NCI-H69 (cell line): ENCODE data around the gene RIC3.
"Not testable (repeated sequence)": the region's sequence is repeated elsewhere in the genome, so short reads cannot be mapped to it uniquely, and the experiment has no call there.

Source experiments
- DNase-seq: peaks from one replicate; lab custom pipeline; 2025; lab: John Stamatoyannopoulos, UW

Gene RIC3

GRCh38 chr11:8190431-8190830, 21.6 kb upstream of the RIC3 start:
- no peak for DNase-seq

DNA sequence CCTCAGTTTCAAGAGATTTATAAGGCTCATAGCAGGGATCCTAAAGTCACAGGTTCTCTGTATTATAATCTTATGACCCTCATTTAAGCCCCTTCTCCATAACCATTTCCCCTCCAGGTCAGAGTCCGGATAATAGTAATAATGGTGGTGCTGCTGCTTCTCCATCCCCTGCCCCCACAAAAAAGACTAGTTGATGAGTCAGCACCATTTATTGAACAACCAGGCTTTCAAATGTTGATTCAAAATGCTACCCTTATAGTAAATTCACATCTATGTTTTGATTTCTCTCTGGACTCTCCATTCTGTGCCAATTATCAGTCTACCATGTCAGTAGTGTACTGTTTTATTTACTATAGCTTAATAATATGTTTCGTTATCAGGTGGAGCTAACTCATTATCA, 17.6 kb upstream of the RIC3 start:
- no peak for DNase-seq

GRCh38 chr11:8183111-8183510, 14.3 kb upstream of the RIC3 start:
- DNase-seq: no peak

- DNase-seq: no peak
Observed at GRCh38 chr11:8180469-8180868, 11.6 kb upstream of the RIC3 start.

- DNase-seq: no peak
Observed at GRCh38 chr11:8178297-8178696, 9.5 kb upstream of the RIC3 start.

GRCh38 chr11:8177136-8177535, 8.3 kb upstream of the RIC3 start:
- peak; percentile 30 for DNase-seq

DNA sequence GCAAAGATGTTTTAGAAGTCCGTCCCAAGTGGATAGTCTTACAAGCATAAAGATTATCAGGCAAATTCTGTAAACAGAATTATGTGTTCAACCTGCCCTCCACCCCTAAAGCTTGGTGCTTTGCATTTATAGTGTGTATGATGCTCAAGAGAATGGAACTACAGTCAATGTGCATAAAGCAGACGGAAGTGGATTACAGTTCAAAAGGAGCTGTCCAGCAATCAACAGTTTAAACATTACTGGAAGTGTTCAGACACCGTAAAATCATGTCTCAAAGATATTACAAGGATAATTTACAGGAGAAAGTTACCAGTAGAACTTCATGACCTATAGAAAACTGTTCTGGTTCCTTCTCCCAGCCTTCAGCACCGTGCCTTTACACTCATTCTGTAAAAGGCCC, 1.0 kb downstream of the RIC3 start:
- DNase-seq: peak; percentile 26

- no peak for DNase-seq
Observed at GRCh38 chr11:8164746-8165145, 4.1 kb downstream of the RIC3 start.

- not testable (repeated sequence) for DNase-seq
Observed at GRCh38 chr11:8161627-8162304, 7.1 kb downstream of the RIC3 start.

DNA sequence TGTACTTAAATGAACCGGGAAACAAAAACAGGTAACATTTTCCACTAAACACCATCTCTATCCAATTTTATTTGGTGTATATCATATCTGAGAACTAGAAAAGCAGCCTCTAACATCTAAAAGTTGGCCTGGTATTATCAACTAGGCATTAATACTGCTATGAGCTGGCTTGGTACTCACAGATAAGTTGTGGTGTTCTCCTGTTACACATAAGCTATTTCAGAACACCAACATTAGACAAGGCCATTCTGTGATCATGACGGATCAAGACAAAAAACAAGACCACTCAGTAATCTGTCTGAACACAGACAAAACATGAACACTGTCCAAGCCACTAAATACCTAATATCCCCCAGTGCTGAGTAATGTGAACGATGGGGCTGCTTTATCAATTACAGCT, 11.9 kb downstream of the RIC3 start:
- no peak for DNase-seq

DNA sequence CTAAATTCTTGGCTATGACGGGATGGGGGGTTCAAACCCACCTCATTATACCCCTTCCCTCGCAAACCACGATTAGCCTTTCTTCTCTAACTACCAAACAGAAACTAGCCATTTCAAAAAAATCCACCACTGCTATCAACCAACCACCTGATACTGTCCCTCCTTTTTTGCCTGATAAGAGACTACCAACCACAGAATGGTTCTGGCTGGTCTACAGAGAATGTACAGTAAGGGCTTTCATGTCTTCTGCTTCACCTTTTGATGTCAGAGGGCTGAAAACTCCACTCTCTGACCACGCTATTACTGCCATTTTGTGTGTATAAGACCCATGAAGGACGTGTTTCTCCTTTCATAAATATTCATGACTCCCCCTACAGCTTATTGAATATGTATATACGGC, 19.1 kb downstream of the RIC3 start:
- no peak for DNase-seq

GRCh38 chr11:8138526-8138925, 30.3 kb downstream of the RIC3 start:
- DNase-seq: no peak

GRCh38 chr11:8127447-8127846, 41.4 kb downstream of the RIC3 start:
- DNase-seq: no peak

DNA sequence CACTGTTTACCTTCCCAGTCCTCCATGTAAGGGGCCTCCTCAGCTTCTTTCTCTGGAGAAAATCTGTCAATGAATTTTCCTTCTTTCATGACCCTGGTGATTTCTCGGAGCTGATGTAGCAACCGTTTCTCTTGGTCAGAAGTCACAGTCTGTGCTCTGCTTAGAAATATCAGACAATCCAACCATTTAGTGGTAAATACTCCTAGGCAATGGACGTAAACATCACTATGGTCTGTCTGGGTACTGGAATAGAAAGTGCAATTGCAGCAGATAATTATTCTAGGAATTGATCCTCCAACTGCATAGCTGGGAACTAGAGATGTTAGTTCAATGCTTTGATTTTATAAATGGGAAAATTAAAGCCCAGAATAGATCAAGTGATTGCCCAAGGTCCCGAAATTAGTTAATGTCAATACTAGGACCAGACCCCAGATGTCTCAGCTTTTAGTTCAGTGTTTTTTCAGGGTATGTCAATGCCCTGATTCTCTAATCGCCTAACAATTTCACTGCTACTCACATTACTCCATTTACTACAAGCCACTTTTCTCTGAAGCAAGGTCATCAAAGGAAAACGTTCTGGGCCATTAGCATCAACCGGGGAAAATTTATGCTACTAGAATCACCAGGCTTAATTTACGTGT, 42.1 kb downstream of the RIC3 start:
- DNase-seq: peak; percentile 33

DNA sequence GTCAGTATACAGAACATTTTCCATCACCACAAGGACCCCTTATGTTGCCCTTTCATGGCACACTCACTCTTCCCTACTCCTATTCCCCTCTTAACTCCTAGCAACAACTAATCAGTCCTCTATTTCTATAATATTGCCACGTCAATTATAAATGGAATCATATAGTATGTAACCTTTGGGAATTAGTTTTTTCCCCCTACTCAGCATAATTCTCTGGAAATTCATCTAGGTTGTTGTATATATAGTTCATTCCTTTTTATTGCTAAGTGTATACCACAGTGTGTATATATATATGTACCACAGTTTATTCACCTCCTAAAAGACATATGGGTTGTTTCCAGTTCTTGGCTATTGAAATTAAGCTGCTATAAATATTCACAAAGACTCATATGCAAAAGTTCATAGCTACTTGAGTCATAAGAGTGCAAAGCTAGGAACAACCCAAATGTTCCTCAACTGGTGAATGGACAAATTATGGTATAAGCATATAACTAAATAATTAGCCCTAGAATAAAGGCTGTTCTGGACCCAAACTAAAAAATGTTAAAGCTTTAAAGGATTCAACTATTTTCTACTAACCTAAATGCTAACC, 46.6 kb downstream of the RIC3 start:
- no peak for DNase-seq

- no peak for DNase-seq
Observed at GRCh38 chr11:8111636-8112035, 57.2 kb downstream of the RIC3 start.

DNA sequence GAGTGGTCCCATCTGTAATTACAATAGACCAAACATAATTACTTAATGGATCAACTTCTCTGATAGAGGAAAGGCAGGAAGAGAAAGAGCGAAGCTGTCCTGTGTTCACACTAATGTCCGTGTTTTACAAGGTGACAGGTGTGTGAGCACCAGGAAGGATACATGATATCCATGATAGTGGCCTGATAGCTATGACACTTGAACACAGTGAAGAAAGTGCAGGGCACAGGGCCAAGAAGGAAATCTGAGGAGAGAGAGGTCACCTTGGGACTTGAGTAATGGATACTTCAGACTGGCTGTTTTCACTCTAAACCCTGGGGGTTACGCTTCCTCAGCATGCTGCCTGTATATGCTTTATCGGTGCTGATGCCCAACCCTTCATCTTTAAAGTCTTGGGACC, 58.4 kb downstream of the RIC3 start:
- peak; percentile 70 for DNase-seq

DNA sequence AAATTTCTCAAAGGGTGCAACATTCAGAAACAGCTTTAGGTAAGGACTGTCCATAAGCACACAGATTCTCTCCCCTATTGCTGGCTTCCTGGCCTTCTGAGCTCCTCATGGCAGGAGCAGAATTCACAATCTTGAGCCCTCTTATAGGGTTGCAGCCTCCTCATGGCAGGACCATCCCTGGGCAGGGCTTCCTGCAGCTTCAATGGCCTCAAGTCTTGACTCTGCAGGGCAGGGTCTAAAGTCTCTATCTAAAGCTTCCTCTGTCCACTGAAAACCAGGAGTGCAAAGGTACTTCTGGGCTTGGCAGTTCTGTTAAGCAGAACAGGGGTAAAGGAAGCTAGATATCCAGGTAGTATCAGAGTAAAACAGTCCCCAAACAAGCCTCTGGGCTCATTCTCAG, 59.1 kb downstream of the RIC3 start:
- no peak for DNase-seq

- DNase-seq: peak; percentile 13
Observed at GRCh38 chr11:8108421-8108820, 60.4 kb downstream of the RIC3 start.

DNA sequence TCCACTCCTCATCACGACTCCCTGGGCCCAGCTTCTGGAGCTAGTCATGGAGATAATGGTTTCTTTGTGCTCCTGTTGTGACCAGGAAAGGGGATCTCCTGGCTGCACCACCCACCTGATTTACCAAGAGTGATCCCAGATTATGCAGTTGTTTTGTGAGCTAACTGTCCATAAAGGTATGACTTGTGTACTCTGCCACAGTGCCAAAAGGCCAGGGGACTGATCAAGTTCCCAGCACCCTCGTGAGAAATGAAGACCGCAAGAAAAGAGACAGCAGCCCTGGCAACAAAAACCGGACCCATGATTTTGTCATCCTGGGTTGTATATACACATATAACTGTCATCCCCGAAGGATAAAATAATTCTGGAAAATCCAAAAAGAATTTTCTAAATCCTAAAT, 61.2 kb downstream of the RIC3 start:
- no peak for DNase-seq

DNA sequence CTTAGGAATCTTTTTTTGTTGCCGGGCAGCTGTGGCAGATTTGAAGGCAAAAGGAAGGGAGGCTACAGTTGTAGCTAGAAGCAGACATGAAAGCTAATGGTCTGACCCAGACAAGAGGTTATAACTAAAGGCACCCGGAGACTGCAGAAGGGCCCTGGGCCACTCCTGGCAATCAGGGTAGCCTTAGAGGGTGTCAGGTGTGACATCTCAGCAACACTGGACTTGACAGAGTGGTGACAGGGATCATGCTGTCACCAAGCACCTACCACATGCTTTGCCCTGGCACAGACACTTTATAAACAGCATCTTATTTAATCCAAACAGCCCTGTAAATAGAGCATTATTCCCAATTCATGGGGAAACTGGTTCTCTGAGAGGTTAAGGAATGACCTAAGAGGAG, 62.1 kb downstream of the RIC3 start:
- DNase-seq: no peak

DNA sequence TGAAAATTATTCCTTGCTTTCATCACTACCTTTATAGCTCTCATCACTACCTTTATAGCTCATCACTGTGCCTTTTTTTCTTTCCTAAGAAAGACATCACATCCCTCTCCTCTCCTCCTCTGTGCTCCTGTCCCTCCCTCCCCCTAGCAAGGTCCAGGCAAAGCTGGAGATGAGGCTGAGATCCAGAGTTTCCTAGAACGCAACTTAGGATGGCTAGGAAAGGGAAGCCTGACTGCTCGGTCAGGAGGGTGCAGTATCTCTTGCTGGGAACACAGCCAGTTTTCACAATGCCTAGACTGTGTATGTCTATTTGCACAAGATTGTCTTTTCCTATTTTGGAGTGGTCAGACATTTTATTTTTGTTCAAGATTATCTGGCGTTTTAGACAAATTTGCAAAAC, 63.2 kb downstream of the RIC3 start:
- no peak for DNase-seq

DNA sequence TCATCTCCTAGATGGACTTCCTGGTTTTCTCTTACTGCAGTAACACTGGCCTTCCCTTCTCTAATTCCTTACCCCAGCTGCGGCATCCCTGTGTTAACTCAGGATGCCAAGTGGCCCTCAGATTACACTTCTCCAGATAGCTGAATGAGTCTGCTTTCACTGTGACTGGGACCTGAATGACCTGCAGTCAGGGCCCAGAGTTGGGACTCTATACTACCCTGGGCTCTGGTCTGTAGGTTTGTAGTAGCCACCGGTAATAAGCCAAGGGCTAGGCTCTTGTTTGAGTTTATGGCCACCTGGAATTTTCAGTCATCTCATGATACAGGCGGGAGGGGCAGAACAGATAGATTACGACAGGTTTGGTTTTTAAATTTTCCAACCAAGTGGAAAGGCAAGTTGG, 63.7 kb downstream of the RIC3 start:
- DNase-seq: no peak

DNA sequence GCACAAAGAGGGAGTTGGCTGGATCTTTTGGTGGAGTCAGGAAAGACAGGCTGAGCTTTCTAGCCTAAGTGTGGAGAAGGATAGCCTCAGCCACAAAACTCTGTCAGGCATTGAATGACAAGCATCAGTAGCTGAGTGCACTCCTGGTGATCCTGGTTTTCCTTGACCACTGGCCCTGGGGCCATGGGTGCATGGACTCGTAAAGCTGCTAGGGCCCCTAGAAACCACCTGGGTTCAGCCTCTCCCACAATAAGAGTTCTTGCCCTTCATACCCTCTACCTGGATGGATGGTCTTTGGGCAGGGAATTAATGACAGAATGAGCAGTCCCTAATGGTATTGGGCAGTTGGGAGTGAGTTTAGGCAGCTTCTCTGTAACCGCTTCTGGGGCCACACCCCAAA, 64.9 kb downstream of the RIC3 start:
- no peak for DNase-seq
